Thoracic aorta (tissue), 2 donors: Measurements from ENCODE around the gene FAM107B. TPM values are rescaled to one million over a fixed set of nuclear protein-coding genes. Genes with fewer than 3 reads are reported as not detected.

Experiments
- ATAC-seq: fragments of 150-250 bp; one replicate; pipeline ENCODE4 v1.8.0; 2017; ENCODE audit warnings: low read depth; ENCODE audit not compliant: insufficient number of reproducible peaks, low FRiP score
- DNase-seq: peaks from one replicate; pipeline ENCODE4 v3.0.0-alpha.2; 2020; ENCODE audit warnings: low spot score
- H3K27ac ChIP-seq, 2 donors: fragments of 200-600 bp; sonication (generic); 1 replicate in 1 of 2; 2 replicates in 1 of 2; pipeline ENCODE4 v1.5.1; 2016; ENCODE audit warnings: mild to moderate bottlenecking in 2 of 2, moderate library complexity in 2 of 2
- H3K27me3 ChIP-seq: fragments of 200-600 bp; sonication (generic); replicated peaks from 2 replicates; pipeline ENCODE4 v1.6.0; 2016; ENCODE audit warnings: mild to moderate bottlenecking; ENCODE audit not compliant: insufficient read depth
- H3K36me3 ChIP-seq: fragments of 200-600 bp; sonication (generic); one replicate; pipeline ENCODE4 v1.5.1; 2016
- H3K4me1 ChIP-seq, 2 donors: fragments of 200-600 bp; sonication (generic); 1 replicate in 1 of 2; 2 replicates in 1 of 2; pipeline versions ENCODE4 v1.5.1 to v1.6.0; 2016; ENCODE audit warnings: low read depth in 2 of 2, mild to moderate bottlenecking in 1 of 2; ENCODE audit not compliant: control insufficient read depth in 1 of 2
- H3K4me3 ChIP-seq: fragments of 200-600 bp; sonication (generic); 2 replicates; pipeline ENCODE4 v1.5.1; 2016; ENCODE audit warnings: mild to moderate bottlenecking
- H3K9me3 ChIP-seq: fragments of 200-600 bp; sonication (generic); 2 replicates; pipeline ENCODE4 v1.5.1; 2016
- total RNA-seq, 2 donors: library from RNA; depleted of rRNA; stranded (reverse); fragments of >200 nt; gene quantifications; one replicate each; pipeline versions ENCODE4 v1.1.0 to v1.2.3, GENCODE V29; 2016
- TF ChIP-seq, protein P1 (sequence below): fragments of 200-600 bp; sonication (generic); IDR thresholded peaks from one replicate; pipeline ENCODE4 v1.5.1; 2019; ENCODE audit warnings: antibody characterized with exemption

The FAM107B gene
- total RNA-seq, 2 donors from 2014 or later = 33.6 to 50.6 TPM

DNA sequence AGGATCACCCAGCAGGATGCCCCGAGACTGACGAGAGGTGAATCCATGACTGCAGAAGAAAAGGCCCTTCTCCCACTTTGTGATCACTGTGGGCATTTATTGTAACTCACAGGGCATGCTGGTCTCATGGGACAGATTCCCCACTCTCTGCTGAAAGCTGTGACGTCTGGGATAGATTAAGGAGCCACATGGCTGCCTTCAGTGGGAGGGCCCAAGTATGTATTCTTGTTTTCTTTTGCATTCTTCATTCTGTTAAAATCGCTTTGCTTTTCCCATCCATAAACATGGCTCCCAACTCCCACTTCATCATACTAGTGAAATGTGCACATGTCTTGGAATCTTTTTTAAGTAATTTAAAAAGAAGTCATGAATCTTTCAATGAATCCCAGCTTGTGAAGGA, 67.2 kb downstream of the FAM107B start:
- Histone ChIP-seq H3K27me3 (no peaks in the 10 kb centered on the region), H3K36me3 (no peaks in the 10 kb centered on the region)

DNA sequence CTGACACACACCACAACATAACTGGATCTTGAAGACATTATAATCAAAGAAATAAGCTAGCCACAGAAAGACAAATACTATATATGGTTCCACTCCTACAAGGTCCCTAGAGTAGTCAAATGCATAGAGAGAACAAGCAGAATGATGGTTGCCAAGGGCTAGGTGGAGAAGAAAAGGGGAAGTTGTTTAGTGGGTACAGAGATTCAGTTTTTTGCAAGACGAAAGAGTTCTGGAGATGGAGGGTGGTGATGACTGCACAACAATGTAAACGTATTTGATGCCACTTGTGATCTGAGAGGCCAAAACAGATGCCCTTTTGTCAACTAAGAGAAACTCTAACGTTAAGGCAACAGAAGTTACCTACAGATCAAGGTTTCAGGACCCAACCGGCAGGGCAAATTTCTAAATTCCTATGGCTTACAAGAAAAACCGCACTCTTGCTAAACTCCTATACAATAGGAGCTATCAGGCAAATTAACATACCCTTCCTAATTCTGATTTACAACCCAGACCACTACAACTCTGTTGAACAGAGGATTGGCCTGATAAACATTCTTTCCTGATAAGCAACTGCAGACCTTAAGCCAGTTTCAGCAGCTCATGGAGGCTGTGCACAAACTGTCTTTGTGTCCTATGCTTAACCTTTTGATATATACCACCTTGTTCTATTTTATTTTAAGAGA, 69.0 kb downstream of the FAM107B start:
- no peak for DNase-seq
- ATAC-seq = no peak
- Histone ChIP-seq H3K36me3 (no peaks in the 10 kb centered on the region), H3K9me3 (no peaks in the 10 kb centered on the region), H3K4me1 (no peaks in the 10 kb centered on the region), H3K27ac (no peak overlapping the region), H3K4me3 (no peak overlapping the region), H3K27me3 (no peaks in the 10 kb centered on the region)
- TF ChIP-seq, protein P1, sequence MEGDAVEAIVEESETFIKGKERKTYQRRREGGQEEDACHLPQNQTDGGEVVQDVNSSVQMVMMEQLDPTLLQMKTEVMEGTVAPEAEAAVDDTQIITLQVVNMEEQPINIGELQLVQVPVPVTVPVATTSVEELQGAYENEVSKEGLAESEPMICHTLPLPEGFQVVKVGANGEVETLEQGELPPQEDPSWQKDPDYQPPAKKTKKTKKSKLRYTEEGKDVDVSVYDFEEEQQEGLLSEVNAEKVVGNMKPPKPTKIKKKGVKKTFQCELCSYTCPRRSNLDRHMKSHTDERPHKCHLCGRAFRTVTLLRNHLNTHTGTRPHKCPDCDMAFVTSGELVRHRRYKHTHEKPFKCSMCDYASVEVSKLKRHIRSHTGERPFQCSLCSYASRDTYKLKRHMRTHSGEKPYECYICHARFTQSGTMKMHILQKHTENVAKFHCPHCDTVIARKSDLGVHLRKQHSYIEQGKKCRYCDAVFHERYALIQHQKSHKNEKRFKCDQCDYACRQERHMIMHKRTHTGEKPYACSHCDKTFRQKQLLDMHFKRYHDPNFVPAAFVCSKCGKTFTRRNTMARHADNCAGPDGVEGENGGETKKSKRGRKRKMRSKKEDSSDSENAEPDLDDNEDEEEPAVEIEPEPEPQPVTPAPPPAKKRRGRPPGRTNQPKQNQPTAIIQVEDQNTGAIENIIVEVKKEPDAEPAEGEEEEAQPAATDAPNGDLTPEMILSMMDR = no peak

More for the DNA sequence above, 67.2 kb downstream of the FAM107B start:
- H3K27ac ChIP-seq = no peak overlapping the region
- H3K4me1 ChIP-seq = no peaks in the 10 kb centered on the region
- no peak for ATAC-seq
- TF ChIP-seq, protein P1 = no peak
- no peak overlapping the region for H3K4me3 ChIP-seq
- H3K9me3 ChIP-seq = no peaks in the 10 kb centered on the region
- DNase-seq = no peak

DNA sequence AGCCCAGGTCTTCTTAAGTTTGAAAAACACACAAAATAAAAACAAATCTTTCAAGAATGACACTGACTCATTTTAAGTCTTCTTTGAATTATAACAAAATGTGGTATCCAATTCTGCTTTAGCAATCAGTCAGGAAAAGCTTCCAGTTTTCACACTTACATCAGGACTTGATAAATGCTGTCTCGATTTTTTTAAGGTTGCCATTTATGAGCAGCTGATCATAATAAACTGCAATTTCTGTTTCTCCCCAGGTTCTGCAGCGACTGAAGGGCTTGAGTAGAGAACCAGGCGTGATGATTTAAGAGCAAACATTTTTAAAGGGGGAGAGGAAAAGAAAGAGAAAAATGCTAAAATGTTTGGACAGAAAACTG, 71.1 kb downstream of the FAM107B start:
- ATAC-seq (no peak), DNase-seq (no peak)
- Histone ChIP-seq H3K27me3 (no peaks in the 10 kb centered on the region), H3K27ac (no peak overlapping the region), H3K4me3 (no peak overlapping the region), H3K4me1 (no peaks in the 10 kb centered on the region), H3K36me3 (no peaks in the 10 kb centered on the region), H3K9me3 (no peaks in the 10 kb centered on the region)
- TF ChIP-seq, protein P1 = no peak

DNA sequence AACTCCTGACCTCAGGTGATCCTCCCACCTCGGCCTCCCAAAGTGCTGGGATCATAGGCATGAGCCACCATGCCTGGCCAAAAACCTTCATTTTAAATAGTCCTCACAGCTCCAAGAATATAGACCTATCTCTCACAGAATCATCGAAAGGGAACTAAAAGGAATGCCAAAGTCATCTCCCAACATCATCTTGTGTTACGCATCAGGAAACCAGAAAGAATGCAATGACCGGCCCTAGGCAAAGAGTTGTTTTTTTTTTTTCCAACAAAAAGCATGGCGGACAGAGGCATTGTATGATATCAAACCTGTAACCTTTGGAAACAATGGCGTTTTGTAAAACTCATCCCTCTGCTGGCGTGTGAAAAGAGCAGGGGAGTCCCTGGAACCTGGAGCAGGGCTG, 73.2 kb downstream of the FAM107B start:
- no peaks in the 10 kb centered on the region for H3K9me3 ChIP-seq
- TF ChIP-seq, protein P1 = no peak
- no peak overlapping the region for H3K27ac ChIP-seq
- H3K36me3 ChIP-seq = no peaks in the 10 kb centered on the region
- no peaks in the 10 kb centered on the region for H3K4me1 ChIP-seq
- H3K27me3 ChIP-seq = no peaks in the 10 kb centered on the region
- ATAC-seq = no peak
- no peak overlapping the region for H3K4me3 ChIP-seq
- DNase-seq = no peak

DNA sequence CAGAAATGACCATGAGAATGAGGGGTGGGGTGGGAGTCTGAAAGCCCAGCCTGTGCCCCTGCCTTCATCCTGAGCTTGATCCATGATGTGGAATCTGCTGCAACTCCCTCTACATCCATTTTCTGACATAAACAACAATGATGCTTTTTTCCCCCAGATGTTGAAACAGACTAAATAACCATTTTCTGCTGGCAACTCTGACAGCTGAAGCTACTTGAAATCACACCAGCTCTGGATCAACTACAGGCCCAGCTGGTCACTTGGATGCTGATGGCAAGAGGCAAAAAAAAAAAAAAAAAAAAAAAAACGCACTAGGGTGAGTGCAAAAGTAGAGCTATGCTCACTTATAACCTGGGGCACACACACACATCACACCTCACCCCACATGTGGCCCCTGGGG, 74.2 kb downstream of the FAM107B start:
- H3K27ac ChIP-seq = no peak overlapping the region
- H3K9me3 ChIP-seq = no peaks in the 10 kb centered on the region
- H3K36me3 ChIP-seq = no peaks in the 10 kb centered on the region
- no peak overlapping the region for H3K4me3 ChIP-seq
- ATAC-seq (no peak), DNase-seq (no peak)
- H3K4me1 ChIP-seq = no peaks in the 10 kb centered on the region
- TF ChIP-seq, protein P1 = no peak
- H3K27me3 ChIP-seq = no peaks in the 10 kb centered on the region
